MG63 (cell line): Measurements from ENCODE around the gene HSPA1A. TPM values are rescaled to one million over a fixed set of nuclear protein-coding genes. Genes with fewer than 3 reads are reported as not detected.
"Not testable (repeated sequence)": the region's sequence is repeated elsewhere in the genome, so short reads cannot be mapped to it uniquely, and the experiment has no call there.

Source experiments
- DNase-seq: peaks from one replicate; pipeline ENCODE4 v3.0.0-alpha.2; 2020
- H3K27me3 ChIP-seq: fragments of 250-450 bp; sonication (Bioruptor Pico); 2 replicates; pipeline ENCODE4 v1.5.1; 2020; ENCODE audit warnings: mild to moderate bottlenecking, moderate library complexity
- H3K36me3 ChIP-seq: fragments of 250-450 bp; sonication (Bioruptor Pico); 2 replicates; pipeline ENCODE4 v1.5.1; 2020; ENCODE audit warnings: mild to moderate bottlenecking, moderate library complexity
- H3K4me3 ChIP-seq: fragments of 250-450 bp; sonication (Bioruptor Pico); 2 replicates; pipeline ENCODE4 v1.5.1; 2020; ENCODE audit warnings: mild to moderate bottlenecking, moderate library complexity
- H3K9me3 ChIP-seq: fragments of 250-450 bp; sonication (Bioruptor Pico); 2 replicates; pipeline ENCODE4 v1.5.1; 2020; ENCODE audit warnings: mild to moderate bottlenecking, moderate library complexity
- total RNA-seq: library from RNA; depleted of rRNA; stranded (reverse); fragments of >200 nt; shearing (Covaris generic); gene quantifications from 2 replicates; pipeline ENCODE4 v1.2.3, GENCODE V29; 2014; ENCODE audit warnings: low replicate concordance

Gene HSPA1A
- total RNA-seq, 1 experiment from 2014 or later: 71.8 TPM

DNA sequence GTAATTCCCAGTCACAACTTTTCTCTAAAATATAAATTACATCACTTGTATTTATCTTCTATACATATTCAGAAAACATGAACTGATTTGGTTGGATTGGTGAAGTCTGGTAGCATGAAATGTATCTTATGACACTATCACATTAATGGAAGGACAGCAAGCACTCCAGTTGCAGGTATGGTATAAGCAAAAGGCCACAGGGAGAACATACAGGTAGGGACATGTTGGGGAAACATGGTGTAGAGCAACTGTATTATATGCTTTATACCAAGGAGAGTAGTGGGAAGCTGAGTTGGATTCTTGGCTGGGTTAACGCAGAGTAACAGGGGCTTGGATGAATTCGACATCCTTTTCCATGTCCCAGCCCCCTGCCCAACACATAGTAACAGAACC, 18.4 kb upstream of the HSPA1A start:
- Histone ChIP-seq H3K27me3 (no peaks in the 10 kb centered on the region), H3K9me3 (no peaks in the 10 kb centered on the region), H3K4me3 (no peak overlapping the region), H3K36me3 (no peaks in the 10 kb centered on the region; the same call in 1 of the 2 replicates)
- no peak for DNase-seq

DNA sequence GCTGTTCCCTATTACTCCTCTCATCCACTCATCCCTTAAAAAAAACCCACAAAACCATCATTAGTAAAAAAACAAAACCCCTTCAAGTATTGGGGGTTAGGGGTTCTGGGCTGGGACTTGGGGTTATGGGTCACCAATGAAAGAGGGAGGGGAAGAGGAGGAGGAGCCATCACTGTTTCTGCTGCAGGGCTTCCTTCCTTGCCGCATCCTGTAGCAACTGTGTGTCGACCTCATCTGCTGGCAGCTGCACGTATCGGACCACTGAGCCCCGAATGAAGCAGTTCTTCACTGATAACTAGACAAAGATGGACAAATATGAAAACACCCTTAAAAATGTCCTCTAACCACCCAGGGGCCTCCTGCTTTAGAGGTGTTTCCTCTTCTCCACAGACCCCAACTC, 17.8 kb upstream of the HSPA1A start:
- H3K9me3 ChIP-seq: no peaks in the 10 kb centered on the region
- H3K36me3 ChIP-seq: no peaks in the 10 kb centered on the region; the same call in 1 of the 2 replicates
- no peak overlapping the region for H3K4me3 ChIP-seq
- no peaks in the 10 kb centered on the region for H3K27me3 ChIP-seq
- no peak for DNase-seq

DNA sequence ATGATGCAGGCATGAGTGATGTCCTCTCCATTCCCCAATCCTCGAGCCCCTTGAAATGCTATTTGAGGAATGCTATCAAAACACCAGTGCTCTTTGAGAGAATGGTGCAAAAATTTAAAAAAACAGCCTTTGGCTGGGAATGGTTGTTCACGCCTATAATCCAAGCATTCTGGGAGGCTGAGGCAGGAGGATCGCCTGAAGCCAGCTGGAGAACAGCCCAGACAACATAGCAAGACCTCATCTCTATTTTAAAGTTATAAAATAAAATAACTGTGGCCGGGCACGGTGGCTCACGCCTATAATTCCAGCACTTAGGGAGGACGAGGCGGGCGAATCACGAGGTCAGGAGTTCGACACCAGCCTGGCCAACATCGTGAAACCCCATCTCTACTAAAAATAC, 15.6 kb upstream of the HSPA1A start:
- Histone ChIP-seq H3K27me3 (no peaks in the 10 kb centered on the region), H3K36me3 (no peaks in the 10 kb centered on the region), H3K4me3 (no peak overlapping the region), H3K9me3 (no peaks in the 10 kb centered on the region)
- DNase-seq: peak; percentile 74

DNA sequence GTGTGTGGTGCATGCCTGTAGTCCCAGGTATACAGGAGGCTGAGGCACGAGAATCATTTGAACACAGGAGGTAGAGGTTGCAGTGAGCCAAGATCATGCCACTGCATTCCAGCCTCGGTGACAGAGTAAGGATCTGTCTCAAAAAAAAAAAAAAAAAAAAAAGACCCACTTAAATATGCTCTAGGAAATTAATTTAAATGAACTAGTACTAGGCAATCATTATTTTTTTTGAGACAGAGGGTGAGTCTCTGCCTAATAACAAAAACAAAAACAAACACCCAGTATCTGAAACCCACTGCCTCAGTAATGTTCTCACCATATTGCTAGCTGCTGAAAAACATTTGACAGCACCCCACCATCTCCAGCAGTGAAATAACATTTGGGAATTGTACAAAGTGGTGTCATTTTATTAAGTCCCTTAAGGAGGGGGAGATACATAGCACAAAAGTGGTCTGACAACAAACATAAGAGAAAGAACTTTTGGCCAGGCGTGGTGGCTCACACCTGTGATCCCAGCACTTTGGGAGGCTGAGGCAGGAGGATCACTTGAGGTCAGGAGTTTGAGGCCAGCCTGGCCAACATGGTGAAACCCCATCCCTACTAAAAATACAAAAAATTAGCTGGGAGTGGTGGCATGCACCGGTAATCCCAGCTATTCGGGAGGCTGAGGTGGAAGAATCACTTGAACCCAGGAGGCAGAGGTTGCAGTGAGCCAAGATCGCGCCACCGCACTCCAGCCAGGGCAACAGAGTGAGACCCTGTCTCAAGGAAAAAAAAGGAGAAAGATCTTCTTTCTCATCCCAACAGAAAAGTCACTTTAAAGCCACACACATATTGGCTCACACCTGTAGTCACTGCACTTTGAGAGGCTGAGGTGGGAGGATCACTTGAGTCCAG, 14.1 kb upstream of the HSPA1A start:
- DNase-seq, H3K9me3 ChIP-seq, H3K36me3 ChIP-seq, H3K27me3 ChIP-seq, H3K4me3 ChIP-seq: not testable (repeated sequence)

DNA sequence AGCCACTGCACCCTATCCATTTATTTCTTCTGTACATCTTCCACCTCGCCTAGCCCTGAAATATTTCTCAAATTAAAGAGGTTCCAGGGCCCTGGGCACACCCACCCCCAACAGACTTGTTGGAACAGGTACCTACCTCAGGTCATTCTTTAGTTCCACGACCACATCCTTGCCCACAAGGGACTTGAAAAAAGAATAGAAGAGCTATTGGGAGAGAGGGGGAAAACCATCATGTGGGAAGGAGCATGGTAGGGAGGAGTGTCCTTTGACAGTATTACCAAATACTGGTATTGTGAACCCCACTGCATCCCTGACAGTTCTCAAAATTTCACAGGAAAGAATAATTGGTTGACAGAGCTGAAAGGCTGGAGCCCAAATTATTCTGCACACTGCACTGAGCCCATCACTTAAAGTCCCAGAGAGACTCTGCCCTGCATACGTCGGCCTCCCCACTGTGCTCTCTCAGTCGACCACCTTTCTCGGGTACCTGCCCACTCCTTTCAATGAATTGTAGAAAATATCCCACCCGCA, 9.3 kb upstream of the HSPA1A start:
- H3K9me3 ChIP-seq: no peaks in the 10 kb centered on the region
- DNase-seq: no peak
- no peaks in the 10 kb centered on the region for H3K27me3 ChIP-seq
- H3K36me3 ChIP-seq: no peaks in the 10 kb centered on the region
- H3K4me3 ChIP-seq: peak overlapping the region; percentile 79

DNA sequence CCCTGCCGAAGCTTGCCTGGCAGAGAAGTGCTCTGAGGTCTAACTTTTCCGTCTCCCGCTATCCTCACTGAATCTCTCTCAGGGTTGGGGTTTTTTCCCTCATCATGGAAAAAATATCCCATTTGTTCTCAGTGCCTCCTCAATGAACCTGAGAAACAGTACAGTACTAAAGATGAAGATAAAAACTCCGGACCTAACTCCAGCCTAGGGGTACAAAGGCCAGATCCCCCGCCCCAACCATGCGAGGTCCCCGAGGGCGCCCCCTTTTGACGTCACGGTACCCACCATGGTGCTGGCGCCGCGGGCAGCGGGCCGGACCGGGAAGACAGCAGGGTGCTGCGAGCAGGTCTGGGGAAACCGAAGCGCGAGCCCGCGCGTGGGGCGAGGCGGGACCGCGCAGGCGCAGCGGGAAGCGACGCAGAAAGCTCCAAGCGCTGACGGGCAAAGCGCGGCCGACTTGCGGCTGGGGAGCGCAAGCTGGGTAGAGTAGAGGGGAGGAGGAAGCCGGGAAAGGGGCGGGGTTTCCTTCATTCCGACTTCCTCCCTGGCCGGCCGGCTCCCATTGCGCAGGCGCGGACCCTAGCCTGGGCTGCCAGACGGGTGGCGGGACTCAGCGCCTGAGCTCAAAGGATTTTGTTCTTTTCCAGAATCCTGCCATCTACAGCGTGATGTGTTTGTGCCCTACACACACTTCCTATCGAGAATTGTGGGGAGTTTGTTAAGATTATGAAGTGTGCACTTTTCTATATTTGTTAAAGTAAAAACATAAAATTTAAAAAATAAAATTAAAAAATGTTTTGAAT, 8.7 kb upstream of the HSPA1A start, which contains the start of gene LSM2:
Gene LSM2, minus strand, starts transcription at position 497 of the 803 bp plus-strand sequence. Its CDS starts 209 bp downstream, at position 288.
- peak; percentile 92 for DNase-seq
- peak within 1 kb of the TSS; percentile 79 for H3K4me3 ChIP-seq

DNA sequence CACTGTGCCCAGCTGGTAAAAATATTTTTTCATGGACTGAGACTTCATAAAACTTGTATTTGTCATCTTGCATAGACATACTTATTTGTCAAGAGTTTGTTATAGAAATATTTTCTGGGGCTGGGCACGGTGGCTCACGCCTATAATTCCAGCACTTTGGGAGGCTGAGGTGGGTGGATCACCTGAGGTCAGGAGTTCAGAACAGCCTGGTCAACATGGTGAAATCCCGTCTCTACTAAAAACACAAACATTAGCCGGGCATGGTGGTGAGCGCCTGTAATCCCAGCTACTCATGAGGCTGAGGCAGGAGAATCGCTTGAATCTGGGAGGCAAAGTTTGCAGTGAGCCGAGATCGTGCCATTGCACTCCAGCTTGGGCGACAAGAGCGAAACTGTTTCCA, 6.7 kb upstream of the HSPA1A start:
- not testable (repeated sequence) for DNase-seq, H3K27me3 ChIP-seq, H3K36me3 ChIP-seq, H3K9me3 ChIP-seq, H3K4me3 ChIP-seq

More for the DNA sequence above, 8.7 kb upstream of the HSPA1A start, which contains the start of gene LSM2:
- Histone ChIP-seq H3K36me3 (no peaks in the 10 kb centered on the region), H3K27me3 (no peaks in the 10 kb centered on the region), H3K9me3 (no peaks in the 10 kb centered on the region)

DNA sequence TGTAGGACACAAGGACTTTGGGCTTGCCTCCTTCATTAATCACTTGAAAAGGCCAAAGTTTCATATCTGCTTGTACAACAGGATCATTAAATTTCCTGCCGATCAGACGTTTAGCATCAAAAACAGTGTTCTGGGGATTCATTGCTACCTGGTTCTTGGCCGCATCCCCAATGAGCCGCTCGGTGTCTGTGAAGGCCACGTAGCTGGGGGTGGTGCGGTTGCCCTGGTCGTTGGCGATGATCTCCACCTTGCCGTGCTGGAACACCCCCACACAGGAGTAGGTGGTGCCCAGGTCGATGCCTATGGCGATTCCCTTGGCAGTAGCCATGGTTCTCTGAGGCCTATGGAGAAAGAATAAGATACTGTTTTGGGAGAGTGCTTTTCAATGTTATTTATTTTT, 3.7 kb upstream of the HSPA1A start:
- H3K4me3 ChIP-seq: no peak overlapping the region
- DNase-seq: no peak

DNA sequence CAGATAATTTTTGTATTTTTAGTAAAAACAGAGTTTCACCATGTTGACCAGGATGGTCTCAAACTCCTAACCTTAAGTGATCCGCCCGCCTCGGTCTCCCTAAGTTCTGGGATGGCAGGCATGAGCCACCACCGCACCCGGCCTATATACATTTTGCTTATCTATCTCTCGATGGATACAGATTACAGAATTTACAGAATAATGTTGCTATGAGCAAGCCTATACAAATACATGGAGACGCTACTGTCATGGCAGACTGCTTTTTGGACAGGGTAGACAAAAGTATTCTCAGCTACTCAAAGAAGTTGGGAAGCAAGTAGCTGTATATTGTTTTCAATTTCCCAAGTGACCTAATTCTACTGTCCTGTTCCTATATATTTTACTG, 1.9 kb upstream of the HSPA1A start:
- no peaks in the 10 kb centered on the region for H3K9me3 ChIP-seq
- DNase-seq: no peak
- H3K36me3 ChIP-seq: no peaks in the 10 kb centered on the region
- H3K4me3 ChIP-seq: peak overlapping the region; percentile 37
- H3K27me3 ChIP-seq: no peaks in the 10 kb centered on the region

More for the DNA sequence above, 3.7 kb upstream of the HSPA1A start:
- H3K36me3 ChIP-seq: no peaks in the 10 kb centered on the region
- no peaks in the 10 kb centered on the region for H3K27me3 ChIP-seq
- H3K9me3 ChIP-seq: no peaks in the 10 kb centered on the region

DNA sequence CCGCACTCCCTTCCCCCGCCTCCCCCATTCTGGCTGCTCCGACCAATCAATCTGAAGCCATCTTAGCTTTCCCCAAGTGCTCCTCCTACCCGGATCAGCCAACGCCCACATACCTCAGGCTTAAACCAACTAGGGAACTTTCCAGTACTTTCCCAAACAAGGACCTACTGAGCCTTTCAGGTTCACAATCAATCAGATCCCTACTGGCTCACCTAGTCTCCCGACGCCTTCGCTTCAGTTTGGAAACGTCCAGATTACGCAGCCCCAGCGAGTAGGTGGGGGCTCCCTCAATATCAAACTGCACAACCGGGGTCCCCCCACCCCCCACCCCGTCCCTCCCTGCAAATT, 692 bp upstream of the HSPA1A start:
- Histone ChIP-seq H3K36me3 (no peaks in the 10 kb centered on the region; the same call in 1 of the 2 replicates), H3K9me3 (no peaks in the 10 kb centered on the region), H3K4me3 (peak overlapping the region; percentile 66), H3K27me3 (no peaks in the 10 kb centered on the region)
- DNase-seq: peak; percentile 96

DNA sequence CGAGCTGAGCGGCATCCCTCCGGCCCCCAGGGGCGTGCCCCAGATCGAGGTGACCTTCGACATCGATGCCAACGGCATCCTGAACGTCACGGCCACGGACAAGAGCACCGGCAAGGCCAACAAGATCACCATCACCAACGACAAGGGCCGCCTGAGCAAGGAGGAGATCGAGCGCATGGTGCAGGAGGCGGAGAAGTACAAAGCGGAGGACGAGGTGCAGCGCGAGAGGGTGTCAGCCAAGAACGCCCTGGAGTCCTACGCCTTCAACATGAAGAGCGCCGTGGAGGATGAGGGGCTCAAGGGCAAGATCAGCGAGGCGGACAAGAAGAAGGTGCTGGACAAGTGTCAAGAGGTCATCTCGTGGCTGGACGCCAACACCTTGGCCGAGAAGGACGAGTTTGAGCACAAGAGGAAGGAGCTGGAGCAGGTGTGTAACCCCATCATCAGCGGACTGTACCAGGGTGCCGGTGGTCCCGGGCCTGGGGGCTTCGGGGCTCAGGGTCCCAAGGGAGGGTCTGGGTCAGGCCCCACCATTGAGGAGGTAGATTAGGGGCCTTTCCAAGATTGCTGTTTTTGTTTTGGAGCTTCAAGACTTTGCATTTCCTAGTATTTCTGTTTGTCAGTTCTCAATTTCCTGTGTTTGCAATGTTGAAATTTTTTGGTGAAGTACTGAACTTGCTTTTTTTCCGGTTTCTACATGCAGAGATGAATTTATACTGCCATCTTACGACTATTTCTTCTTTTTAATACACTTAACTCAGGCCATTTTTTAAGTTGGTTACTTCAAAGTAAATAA, 2.0 kb downstream of the HSPA1A start:
- H3K4me3 ChIP-seq: peak overlapping the region; percentile 54
- not testable (repeated sequence) for H3K27me3 ChIP-seq, H3K36me3 ChIP-seq, DNase-seq, H3K9me3 ChIP-seq

DNA sequence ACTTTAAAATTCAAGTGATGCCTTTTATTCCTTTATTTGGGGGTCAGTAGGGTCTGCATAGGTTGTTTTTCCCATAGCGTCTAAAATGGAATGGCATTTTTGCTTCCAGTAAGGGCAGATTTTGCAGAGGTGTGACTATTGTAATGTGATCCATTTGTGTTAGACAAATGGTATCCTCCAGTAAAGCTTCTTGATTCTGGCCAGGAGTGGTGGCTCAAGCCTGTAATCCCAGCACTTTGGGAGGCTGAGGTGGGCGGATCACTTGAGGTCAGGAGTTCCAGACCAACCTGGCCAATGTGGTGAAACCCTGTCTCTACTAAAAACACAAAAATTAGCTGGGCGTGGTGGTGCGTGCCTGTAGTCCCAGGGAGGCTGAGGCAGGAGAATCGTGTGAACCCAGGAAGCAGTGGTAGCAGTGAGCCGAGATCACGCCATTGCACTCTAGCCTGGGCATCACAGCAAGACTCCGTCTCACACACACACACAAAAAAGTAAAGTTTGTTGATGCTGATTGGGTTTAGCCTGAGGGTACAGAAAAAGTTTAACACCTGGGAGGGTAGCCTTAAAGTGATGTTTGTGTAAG, 2.7 kb downstream of the HSPA1A start:
- not testable (repeated sequence) for H3K36me3 ChIP-seq, H3K27me3 ChIP-seq, DNase-seq, H3K9me3 ChIP-seq
- peak overlapping the region; percentile 54 for H3K4me3 ChIP-seq

DNA sequence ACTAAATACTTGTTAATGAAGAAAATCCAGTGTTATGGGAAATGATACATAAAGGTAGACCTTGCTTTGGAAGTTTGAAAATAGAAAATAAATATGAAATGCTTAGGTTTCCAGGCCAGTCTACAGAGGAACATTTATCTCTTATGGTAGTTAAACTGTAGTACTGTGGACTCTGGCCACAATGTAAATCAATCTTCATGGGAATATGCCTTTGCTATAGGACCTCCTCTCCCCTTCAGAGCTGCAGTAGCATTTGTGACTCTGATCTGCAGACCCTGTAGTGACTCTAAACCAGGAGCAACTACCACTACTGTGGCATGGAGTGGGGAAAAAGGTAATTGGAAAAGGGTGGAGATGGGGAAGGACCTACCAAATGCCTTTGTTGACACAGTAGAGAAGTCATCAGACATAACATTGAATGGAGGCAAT, 4.5 kb downstream of the HSPA1A start:
- H3K4me3 ChIP-seq: no peak overlapping the region
- DNase-seq: no peak

DNA sequence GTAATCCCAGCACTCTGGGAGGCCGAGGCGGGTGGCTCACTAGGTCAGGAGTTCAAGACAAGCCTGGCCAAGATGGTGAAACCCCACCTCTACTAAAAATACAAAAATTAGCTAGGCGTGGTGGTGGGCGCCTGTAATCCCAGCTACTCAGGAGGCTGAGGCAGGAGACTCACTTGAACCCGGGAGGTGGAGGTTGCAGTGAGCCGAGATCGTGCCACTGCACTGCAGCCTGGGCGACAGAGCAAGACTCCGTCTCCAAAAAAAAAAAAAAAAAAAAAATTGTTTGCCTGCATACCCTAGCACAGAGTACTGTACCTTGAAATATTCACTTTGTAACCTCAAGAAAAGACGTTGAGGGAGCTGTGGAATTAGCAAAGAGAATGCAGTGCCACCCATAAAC, 5.1 kb downstream of the HSPA1A start:
- not testable (repeated sequence) for H3K27me3 ChIP-seq, H3K9me3 ChIP-seq, DNase-seq, H3K36me3 ChIP-seq, H3K4me3 ChIP-seq

More for the DNA sequence above, 4.5 kb downstream of the HSPA1A start:
- Histone ChIP-seq H3K9me3 (no peaks in the 10 kb centered on the region), H3K27me3 (no peaks in the 10 kb centered on the region), H3K36me3 (no peaks in the 10 kb centered on the region; the same call in 1 of the 2 replicates)

DNA sequence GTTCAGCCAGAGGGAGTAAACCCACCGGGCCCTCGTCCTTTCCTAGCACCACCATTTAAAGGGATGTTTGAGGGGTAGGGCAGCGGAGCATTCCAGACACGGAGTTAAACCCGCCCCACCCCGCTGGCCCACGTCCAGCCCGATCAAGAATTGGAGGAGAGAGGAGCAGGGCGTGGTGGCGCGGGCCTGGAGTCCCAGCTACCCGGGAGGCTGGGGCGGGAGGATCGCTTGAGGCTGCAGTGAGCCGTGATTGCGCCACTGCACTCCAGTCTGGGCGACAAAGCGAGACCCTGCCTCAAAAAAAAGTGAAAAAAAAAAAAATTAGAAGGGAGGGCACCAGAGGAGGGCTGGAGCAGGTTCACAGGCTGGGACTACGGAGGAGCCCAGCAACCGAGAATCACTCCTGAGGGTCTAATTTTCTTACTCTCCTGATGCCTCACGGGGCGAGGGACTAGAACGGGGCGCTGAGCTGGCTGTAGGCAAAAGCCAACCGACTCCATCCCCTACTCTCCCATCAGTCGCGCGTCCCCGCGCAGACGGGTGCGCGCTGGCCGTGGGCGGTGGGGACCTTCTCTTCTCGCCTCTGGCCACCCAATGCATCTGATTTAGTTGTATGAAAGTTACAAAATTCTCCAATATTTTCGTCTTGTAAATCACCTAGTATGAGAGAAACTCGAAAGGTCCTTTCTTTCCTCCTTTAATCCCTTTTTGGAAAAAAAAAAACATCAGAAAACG, 6.1 kb downstream of the HSPA1A start:
- DNase-seq: peak; percentile 56
- Histone ChIP-seq H3K4me3 (peak overlapping the region; percentile 57), H3K9me3 (no peaks in the 10 kb centered on the region), H3K27me3 (no peaks in the 10 kb centered on the region), H3K36me3 (no peaks in the 10 kb centered on the region; the same call in 1 of the 2 replicates)
